Measurements from ENCODE around the gene PSMB4. TPM values are rescaled to one million over a fixed set of nuclear protein-coding genes. Genes with fewer than 3 reads are reported as not detected.
"Not testable (repeated sequence)": the region's sequence is repeated elsewhere in the genome, so short reads cannot be mapped to it uniquely, and the experiment has no call there.

The PSMB4 gene
- total and polyA plus RNA-seq, 2 donors: 345 to 371 TPM

DNA sequence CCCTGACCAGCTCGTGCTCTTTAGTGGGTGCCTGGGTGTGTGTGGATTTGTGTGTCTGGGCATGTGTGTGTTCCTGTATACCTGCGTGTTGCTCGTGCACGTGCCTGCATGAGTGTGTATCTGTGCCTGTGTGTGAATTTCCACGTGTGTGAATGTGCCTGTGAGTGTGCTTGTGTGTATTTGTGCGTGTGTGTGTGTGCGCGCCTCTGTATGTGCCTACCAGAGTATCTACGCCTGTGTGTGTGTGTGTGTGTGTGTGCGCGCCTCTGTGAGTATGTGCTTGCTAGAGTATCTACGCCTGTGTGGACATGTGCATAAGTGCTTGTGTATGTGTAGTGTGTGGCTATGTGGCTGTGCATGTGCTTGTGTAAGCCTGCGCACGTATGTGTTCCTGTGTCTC, 26.2 kb upstream of the PSMB4 start:
- H3K27ac ChIP-seq (ENCODE audit: low read depth in 1 of 2, low read length in 1 of 2): no peak overlapping the region
- no peaks in the 10 kb centered on the region for H3K36me3 ChIP-seq (ENCODE audit: control insufficient read depth in 2 of 2, insufficient read depth in 2 of 2, low read length in 1 of 2)
- H3K4me1 ChIP-seq (ENCODE audit: control insufficient read depth in 2 of 2, insufficient read depth in 2 of 2, low read length in 2 of 2): peaks cover 0 to 9% of the 10 kb centered on the region in 2 donors
- no peak overlapping the region for H3K4me3 ChIP-seq (ENCODE audit: low read length in 2 of 2)
- H3K27me3 ChIP-seq (ENCODE audit: control insufficient read depth in 2 of 2, insufficient read depth in 1 of 2, low read length in 1 of 2): no peaks in the 10 kb centered on the region
- H3K9me3 ChIP-seq (ENCODE audit: control insufficient read depth in 2 of 2, insufficient read depth in 1 of 2, low read length in 1 of 2): no peaks in the 10 kb centered on the region
- no peak for DNase-seq (ENCODE audit: low read depth in 6 of 9, low spot score in 9 of 9)
- 97% methylated on average over 14 of the region's 14 CpGs for WGBS

GRCh38 chr1:151377150-151377884, 22.1 kb upstream of the PSMB4 start:
- no peak overlapping the region for H3K27ac ChIP-seq (ENCODE audit: low read depth in 1 of 2, low read length in 1 of 2)
- H3K4me1 ChIP-seq (ENCODE audit: control insufficient read depth in 2 of 2, insufficient read depth in 2 of 2, low read length in 2 of 2): no peaks in the 10 kb centered on the region
- H3K4me3 ChIP-seq (ENCODE audit: low read length in 2 of 2): no peak overlapping the region
- no peaks in the 10 kb centered on the region for H3K9me3 ChIP-seq (ENCODE audit: control insufficient read depth in 2 of 2, insufficient read depth in 1 of 2, low read length in 1 of 2)
- WGBS: 98% methylated on average over 3 of the region's 3 CpGs
- no peak for DNase-seq (ENCODE audit: low read depth in 6 of 9, low spot score in 9 of 9)
- no peaks in the 10 kb centered on the region for H3K36me3 ChIP-seq (ENCODE audit: control insufficient read depth in 2 of 2, insufficient read depth in 2 of 2, low read length in 1 of 2)
- H3K27me3 ChIP-seq (ENCODE audit: control insufficient read depth in 2 of 2, insufficient read depth in 1 of 2, low read length in 1 of 2): no peaks in the 10 kb centered on the region

GRCh38 chr1:151384584-151384983, 14.8 kb upstream of the PSMB4 start:
- no peaks in the 10 kb centered on the region for H3K9me3 ChIP-seq (ENCODE audit: control insufficient read depth in 2 of 2, insufficient read depth in 1 of 2, low read length in 1 of 2)
- H3K27ac ChIP-seq (ENCODE audit: low read depth in 1 of 2, low read length in 1 of 2): no peak overlapping the region
- H3K27me3 ChIP-seq (ENCODE audit: control insufficient read depth in 2 of 2, insufficient read depth in 1 of 2, low read length in 1 of 2): no peaks in the 10 kb centered on the region
- H3K4me1 ChIP-seq (ENCODE audit: control insufficient read depth in 2 of 2, insufficient read depth in 2 of 2, low read length in 2 of 2): no peaks in the 10 kb centered on the region
- WGBS: 88% methylated on average over 3 of the region's 3 CpGs
- no peak for DNase-seq (ENCODE audit: low read depth in 6 of 9, low spot score in 9 of 9)
- H3K4me3 ChIP-seq (ENCODE audit: low read length in 2 of 2): no peak overlapping the region
- H3K36me3 ChIP-seq (ENCODE audit: control insufficient read depth in 2 of 2, insufficient read depth in 2 of 2, low read length in 1 of 2): no peaks in the 10 kb centered on the region

GRCh38 chr1:151386002-151386401, 13.4 kb upstream of the PSMB4 start:
- no peaks in the 10 kb centered on the region for H3K9me3 ChIP-seq (ENCODE audit: control insufficient read depth in 2 of 2, insufficient read depth in 1 of 2, low read length in 1 of 2)
- H3K4me1 ChIP-seq (ENCODE audit: control insufficient read depth in 2 of 2, insufficient read depth in 2 of 2, low read length in 2 of 2): no peaks in the 10 kb centered on the region
- no peak for DNase-seq (ENCODE audit: low read depth in 6 of 9, low spot score in 9 of 9)
- no peak overlapping the region for H3K27ac ChIP-seq (ENCODE audit: low read depth in 1 of 2, low read length in 1 of 2)
- H3K4me3 ChIP-seq (ENCODE audit: low read length in 2 of 2): no peak overlapping the region
- H3K36me3 ChIP-seq (ENCODE audit: control insufficient read depth in 2 of 2, insufficient read depth in 2 of 2, low read length in 1 of 2): no peaks in the 10 kb centered on the region
- WGBS: 90% methylated on average over 2 of the region's 2 CpGs
- H3K27me3 ChIP-seq (ENCODE audit: control insufficient read depth in 2 of 2, insufficient read depth in 1 of 2, low read length in 1 of 2): no peaks in the 10 kb centered on the region

GRCh38 chr1:151390221-151391078, 8.9 kb upstream of the PSMB4 start:
- DNase-seq (ENCODE audit: low read depth in 6 of 9, low spot score in 9 of 9); H3K27ac ChIP-seq (ENCODE audit: low read depth in 1 of 2, low read length in 1 of 2); H3K27me3 ChIP-seq (ENCODE audit: control insufficient read depth in 2 of 2, insufficient read depth in 1 of 2, low read length in 1 of 2); H3K4me1 ChIP-seq (ENCODE audit: control insufficient read depth in 2 of 2, insufficient read depth in 2 of 2, low read length in 2 of 2); H3K9me3 ChIP-seq (ENCODE audit: control insufficient read depth in 2 of 2, insufficient read depth in 1 of 2, low read length in 1 of 2); H3K36me3 ChIP-seq (ENCODE audit: control insufficient read depth in 2 of 2, insufficient read depth in 2 of 2, low read length in 1 of 2); H3K4me3 ChIP-seq (ENCODE audit: low read length in 2 of 2): not testable (repeated sequence)
- 93% methylated on average over 22 of the region's 22 CpGs for WGBS

- no peak overlapping the region for H3K4me3 ChIP-seq (ENCODE audit: low read length in 2 of 2)
- no peaks in the 10 kb centered on the region for H3K4me1 ChIP-seq (ENCODE audit: control insufficient read depth in 2 of 2, insufficient read depth in 2 of 2, low read length in 2 of 2)
- no peaks in the 10 kb centered on the region for H3K27me3 ChIP-seq (ENCODE audit: control insufficient read depth in 2 of 2, insufficient read depth in 1 of 2, low read length in 1 of 2)
- no peak overlapping the region for H3K27ac ChIP-seq (ENCODE audit: low read depth in 1 of 2, low read length in 1 of 2)
- H3K36me3 ChIP-seq (ENCODE audit: control insufficient read depth in 2 of 2, insufficient read depth in 2 of 2, low read length in 1 of 2): no peaks in the 10 kb centered on the region
- H3K9me3 ChIP-seq (ENCODE audit: control insufficient read depth in 2 of 2, insufficient read depth in 1 of 2, low read length in 1 of 2): no peaks in the 10 kb centered on the region
- DNase-seq (ENCODE audit: low read depth in 6 of 9, low spot score in 9 of 9): no peak
- 95% methylated on average over 3 of the region's 3 CpGs for WGBS
Observed at GRCh38 chr1:151391079-151391563, 8.3 kb upstream of the PSMB4 start.

DNA sequence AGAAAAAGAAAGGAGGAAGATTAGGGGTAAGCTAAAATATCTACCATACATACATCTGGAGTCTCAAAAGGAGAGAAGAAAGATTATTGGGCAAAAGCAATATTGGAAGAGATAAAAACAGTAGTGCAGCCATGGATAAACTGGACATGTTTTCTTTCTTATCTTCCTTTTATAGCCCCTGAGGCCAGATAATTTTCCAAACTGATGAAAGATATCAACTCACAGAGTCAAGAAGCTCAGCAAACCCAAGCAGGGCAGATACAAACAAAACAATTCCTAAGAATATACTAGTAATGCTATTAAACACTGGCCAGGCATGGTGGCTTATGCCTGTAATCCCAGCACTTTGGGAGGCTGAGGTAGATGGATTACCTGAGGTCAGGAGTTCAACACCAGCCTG, 5.8 kb upstream of the PSMB4 start:
- Histone ChIP-seq H3K36me3 (ENCODE audit: control insufficient read depth in 2 of 2, insufficient read depth in 2 of 2, low read length in 1 of 2) (no peaks in the 10 kb centered on the region), H3K27me3 (ENCODE audit: control insufficient read depth in 2 of 2, insufficient read depth in 1 of 2, low read length in 1 of 2) (no peaks in the 10 kb centered on the region), H3K4me3 (ENCODE audit: low read length in 2 of 2) (no peak overlapping the region), H3K4me1 (ENCODE audit: control insufficient read depth in 2 of 2, insufficient read depth in 2 of 2, low read length in 2 of 2) (peaks cover 2% of the 10 kb centered on the region in 2 donors), H3K9me3 (ENCODE audit: control insufficient read depth in 2 of 2, insufficient read depth in 1 of 2, low read length in 1 of 2) (no peaks in the 10 kb centered on the region), H3K27ac (ENCODE audit: low read depth in 1 of 2, low read length in 1 of 2) (no peak overlapping the region)
- DNase-seq (ENCODE audit: low read depth in 6 of 9, low spot score in 9 of 9): no peak

GRCh38 chr1:151396265-151396664, 3.1 kb upstream of the PSMB4 start:
- H3K36me3 ChIP-seq (ENCODE audit: control insufficient read depth in 2 of 2, insufficient read depth in 2 of 2, low read length in 1 of 2); H3K27me3 ChIP-seq (ENCODE audit: control insufficient read depth in 2 of 2, insufficient read depth in 1 of 2, low read length in 1 of 2); H3K27ac ChIP-seq (ENCODE audit: low read depth in 1 of 2, low read length in 1 of 2); H3K9me3 ChIP-seq (ENCODE audit: control insufficient read depth in 2 of 2, insufficient read depth in 1 of 2, low read length in 1 of 2); H3K4me3 ChIP-seq (ENCODE audit: low read length in 2 of 2); DNase-seq (ENCODE audit: low read depth in 6 of 9, low spot score in 9 of 9): not testable (repeated sequence)
- 92% methylated on average over 5 of the region's 5 CpGs for WGBS
- H3K4me1 ChIP-seq (ENCODE audit: control insufficient read depth in 2 of 2, insufficient read depth in 2 of 2, low read length in 2 of 2): peaks cover 11 to 13% of the 10 kb centered on the region in 2 donors

GRCh38 chr1:151401125-151401788, 1.9 kb downstream of the PSMB4 start:
- no peak overlapping the region for H3K27ac ChIP-seq (ENCODE audit: low read depth in 1 of 2, low read length in 1 of 2)

More at GRCh38 chr1:151401125-151401788, 1.9 kb downstream of the PSMB4 start:
- peaks cover 42 to 58% of the 10 kb centered on the region in 2 donors for H3K36me3 ChIP-seq (ENCODE audit: control insufficient read depth in 2 of 2, insufficient read depth in 2 of 2, low read length in 1 of 2)
- no peaks in the 10 kb centered on the region for H3K9me3 ChIP-seq (ENCODE audit: control insufficient read depth in 2 of 2, insufficient read depth in 1 of 2, low read length in 1 of 2)
- WGBS: 98% methylated on average over 13 of the region's 13 CpGs
- DNase-seq (ENCODE audit: low read depth in 6 of 9, low spot score in 9 of 9): no peak
- no peaks in the 10 kb centered on the region for H3K27me3 ChIP-seq (ENCODE audit: control insufficient read depth in 2 of 2, insufficient read depth in 1 of 2, low read length in 1 of 2)
- H3K4me3 ChIP-seq (ENCODE audit: low read length in 2 of 2): no peak overlapping the region
- peaks cover 11 to 13% of the 10 kb centered on the region in 2 donors for H3K4me1 ChIP-seq (ENCODE audit: control insufficient read depth in 2 of 2, insufficient read depth in 2 of 2, low read length in 2 of 2)
